HG03575 (cell line): ENCODE results near the gene CSRNP3.

Source experiments
- ATAC-seq: cut with Tn5 transposase; IDR thresholded peaks from one replicate; pipeline ENCODE4 v1.9.1; 2021; ENCODE audit not compliant: unreplicated experiment, insufficient number of reproducible peaks, low FRiP score; ENCODE audit errors: extremely low read depth

The CSRNP3 gene

GRCh38 chr2:165699946-165700345, 230.4 kb downstream of the CSRNP3 start:
- ATAC-seq = no peak

- ATAC-seq = no peak
Measured at GRCh38 chr2:165700531-165700930, 231.0 kb downstream of the CSRNP3 start.

- no peak for ATAC-seq
Measured at GRCh38 chr2:165701147-165701546, 231.6 kb downstream of the CSRNP3 start.

GRCh38 chr2:165706960-165707487, 237.5 kb downstream of the CSRNP3 start:
- no peak for ATAC-seq

- no peak for ATAC-seq
Measured at GRCh38 chr2:165716091-165716490, 246.6 kb downstream of the CSRNP3 start.

- ATAC-seq = no peak
Measured at GRCh38 chr2:165718610-165719210, 249.2 kb downstream of the CSRNP3 start.

GRCh38 chr2:165720511-165720910, 251.0 kb downstream of the CSRNP3 start:
- ATAC-seq = no peak

GRCh38 chr2:165725421-165725820, 255.9 kb downstream of the CSRNP3 start:
- no peak for ATAC-seq
